Coronary artery (tissue), 2 donors: Measurements from ENCODE around the gene PYROXD2.

Experiments
- DNase-seq: peaks from one replicate; pipeline ENCODE4 v3.0.0-alpha.2; 2017; ENCODE audit warnings: low spot score
- H3K27ac ChIP-seq, 2 donors: fragments of 200-600 bp; sonication (generic); one replicate each; pipeline ENCODE4 v1.5.1; 2016 to 2019
- H3K4me3 ChIP-seq: fragments of 200-600 bp; sonication (generic); 2 replicates; pipeline ENCODE4 v1.5.1; 2016; ENCODE audit warnings: mild to moderate bottlenecking, moderate library complexity
- TF ChIP-seq, protein P1 (sequence below): fragments of 200-600 bp; sonication (generic); IDR thresholded peaks from one replicate; pipeline ENCODE4 v1.5.1; 2019; ENCODE audit warnings: antibody characterized with exemption

The PYROXD2 gene

DNA sequence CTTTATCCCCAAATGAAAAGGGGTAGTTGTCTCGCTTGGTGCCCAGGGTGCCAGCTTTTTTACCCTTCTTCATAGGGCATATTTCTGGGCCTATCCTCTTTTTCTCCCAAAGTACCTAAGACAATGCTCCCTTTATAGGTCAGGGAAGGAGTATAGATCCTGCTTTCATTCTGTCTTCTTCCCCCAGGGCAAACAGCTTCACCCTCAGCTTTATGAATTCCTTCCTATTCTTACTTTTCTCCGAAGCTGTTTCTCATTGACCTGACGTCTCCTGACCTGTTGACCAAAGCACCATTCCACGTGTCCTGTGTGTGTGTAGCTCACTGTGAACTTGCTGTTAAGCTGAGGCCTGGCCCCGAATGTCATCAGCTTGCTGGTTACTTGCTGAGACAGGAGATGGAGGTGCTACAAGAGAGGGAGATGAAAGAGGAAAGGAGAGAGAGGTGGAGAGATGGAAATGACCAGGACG is 48.9 kb downstream of the PYROXD2 start:
- H3K27ac ChIP-seq = no peak overlapping the region
- TF ChIP-seq, protein P1, sequence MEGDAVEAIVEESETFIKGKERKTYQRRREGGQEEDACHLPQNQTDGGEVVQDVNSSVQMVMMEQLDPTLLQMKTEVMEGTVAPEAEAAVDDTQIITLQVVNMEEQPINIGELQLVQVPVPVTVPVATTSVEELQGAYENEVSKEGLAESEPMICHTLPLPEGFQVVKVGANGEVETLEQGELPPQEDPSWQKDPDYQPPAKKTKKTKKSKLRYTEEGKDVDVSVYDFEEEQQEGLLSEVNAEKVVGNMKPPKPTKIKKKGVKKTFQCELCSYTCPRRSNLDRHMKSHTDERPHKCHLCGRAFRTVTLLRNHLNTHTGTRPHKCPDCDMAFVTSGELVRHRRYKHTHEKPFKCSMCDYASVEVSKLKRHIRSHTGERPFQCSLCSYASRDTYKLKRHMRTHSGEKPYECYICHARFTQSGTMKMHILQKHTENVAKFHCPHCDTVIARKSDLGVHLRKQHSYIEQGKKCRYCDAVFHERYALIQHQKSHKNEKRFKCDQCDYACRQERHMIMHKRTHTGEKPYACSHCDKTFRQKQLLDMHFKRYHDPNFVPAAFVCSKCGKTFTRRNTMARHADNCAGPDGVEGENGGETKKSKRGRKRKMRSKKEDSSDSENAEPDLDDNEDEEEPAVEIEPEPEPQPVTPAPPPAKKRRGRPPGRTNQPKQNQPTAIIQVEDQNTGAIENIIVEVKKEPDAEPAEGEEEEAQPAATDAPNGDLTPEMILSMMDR = no peak
- H3K4me3 ChIP-seq = no peak overlapping the region
- DNase-seq = no peak

- Histone ChIP-seq H3K27ac (no peak overlapping the region), H3K4me3 (no peak overlapping the region)
- TF ChIP-seq, protein P1 = no peak
- no peak for DNase-seq
Measured at GRCh38 chr10:98365406-98366061, 49.4 kb downstream of the PYROXD2 start.

DNA sequence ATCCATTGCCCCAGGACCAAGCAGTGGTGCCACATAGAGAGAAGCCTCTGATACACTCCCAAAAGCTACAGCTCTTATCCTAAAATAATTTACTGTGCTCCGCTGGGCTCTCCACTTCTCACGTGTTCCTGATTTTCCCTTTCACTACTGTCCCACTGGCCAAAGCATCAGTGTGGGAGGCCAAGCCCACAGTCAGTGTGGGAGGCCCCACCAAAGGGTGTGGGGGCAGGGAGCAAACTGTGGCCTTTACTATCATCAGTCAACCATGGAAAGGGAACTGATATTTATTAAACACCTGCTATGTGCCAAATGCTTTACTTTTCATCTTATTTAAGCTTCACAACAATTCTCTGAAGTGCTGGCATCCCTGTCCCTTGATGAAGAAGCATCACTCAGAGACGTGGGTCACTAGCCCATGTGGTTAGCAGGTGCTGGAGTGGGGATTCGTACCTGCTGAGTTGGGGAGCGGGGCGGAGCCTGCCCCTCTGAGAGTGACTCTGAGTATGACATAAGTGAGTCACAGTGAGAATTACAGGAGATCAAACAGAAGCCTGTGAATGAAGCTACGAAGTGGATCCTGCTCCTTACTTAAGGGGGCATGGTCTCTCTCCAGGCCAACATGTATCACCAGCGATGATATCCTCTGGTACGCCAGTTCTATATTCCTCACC is 50.4 kb downstream of the PYROXD2 start:
- TF ChIP-seq, protein P1 = no peak
- Histone ChIP-seq H3K27ac (no peak overlapping the region), H3K4me3 (no peak overlapping the region)
- no peak for DNase-seq

- no peak for DNase-seq
- TF ChIP-seq, protein P1 = no peak
- no peak overlapping the region for H3K27ac ChIP-seq
- H3K4me3 ChIP-seq = no peak overlapping the region
Measured at GRCh38 chr10:98363220-98363619, 51.8 kb downstream of the PYROXD2 start.

- peak; percentile 95 for DNase-seq
- TF ChIP-seq, protein P1 = no peak
- Histone ChIP-seq H3K27ac (peak overlapping the region; percentile 75 to 76), H3K4me3 (peak overlapping the region; percentile 42)
Measured at GRCh38 chr10:98361131-98362025, 53.6 kb downstream of the PYROXD2 start.

- Histone ChIP-seq H3K4me3 (no peak overlapping the region), H3K27ac (no peak overlapping the region)
- TF ChIP-seq, protein P1 = no peak
- DNase-seq = no peak
Measured at GRCh38 chr10:98357194-98357822, 57.7 kb downstream of the PYROXD2 start.
